NCI-H2081 (cell line): ENCODE results near the gene VSX1.
A peak's percentile ranks its signal among the peaks of the same experiment; 100 is the strongest.

Experiments used
- DNase-seq, 2 experiments: peaks; one replicate each; lab custom pipeline; 2025; lab: John Stamatoyannopoulos, UW

Gene VSX1

GRCh38 chr20:25065625-25066338 is 16.2 kb downstream of the VSX1 start:
- DNase-seq: peak; percentile 7 to 8

- no peak for DNase-seq
These were observed 16.8 kb downstream of the VSX1 start for GRCh38 chr20:25065072-25065624.

GRCh38 chr20:25064561-25065071 is 17.3 kb downstream of the VSX1 start:
- DNase-seq: no peak

GRCh38 chr20:25063981-25064380 is 18.0 kb downstream of the VSX1 start:
- no peak for DNase-seq

GRCh38 chr20:25063546-25063945 is 18.4 kb downstream of the VSX1 start:
- DNase-seq: no peak

GRCh38 chr20:25062841-25063240 is 19.1 kb downstream of the VSX1 start:
- DNase-seq: no peak

- no peak for DNase-seq
These were observed 20.0 kb downstream of the VSX1 start for GRCh38 chr20:25061821-25062530.

- DNase-seq: no peak
These were observed 20.7 kb downstream of the VSX1 start for GRCh38 chr20:25061103-25061799.

GRCh38 chr20:25059866-25060465 is 22.0 kb downstream of the VSX1 start:
- no peak for DNase-seq

GRCh38 chr20:25058847-25059810 is 22.8 kb downstream of the VSX1 start:
- no peak for DNase-seq

GRCh38 chr20:25058051-25058846 is 23.7 kb downstream of the VSX1 start, which contains the start of gene ACSS1:
Gene ACSS1 (minus strand): TSS chr20:25058139. CDS start chr20:25058102, 37 bp downstream.
- no peak for DNase-seq

- DNase-seq: peak; percentile 7 to 19
These were observed 24.5 kb downstream of the VSX1 start for GRCh38 chr20:25057234-25058050.

GRCh38 chr20:25056690-25057233 is 25.2 kb downstream of the VSX1 start:
- DNase-seq: no peak

GRCh38 chr20:25055711-25056495 is 26.0 kb downstream of the VSX1 start:
- no peak for DNase-seq

GRCh38 chr20:25054995-25055629 is 26.8 kb downstream of the VSX1 start:
- DNase-seq: no peak

GRCh38 chr20:25054096-25054820 is 27.7 kb downstream of the VSX1 start:
- DNase-seq: no peak
